Inferior parietal cortex (tissue), 1 donor: ENCODE measurements around the gene MED9.

Experiments
- DNase-seq: peaks from one replicate; pipeline ENCODE4 v3.0.0-alpha.2; 2016; ENCODE audit errors: extremely low spot score

Gene MED9

DNA sequence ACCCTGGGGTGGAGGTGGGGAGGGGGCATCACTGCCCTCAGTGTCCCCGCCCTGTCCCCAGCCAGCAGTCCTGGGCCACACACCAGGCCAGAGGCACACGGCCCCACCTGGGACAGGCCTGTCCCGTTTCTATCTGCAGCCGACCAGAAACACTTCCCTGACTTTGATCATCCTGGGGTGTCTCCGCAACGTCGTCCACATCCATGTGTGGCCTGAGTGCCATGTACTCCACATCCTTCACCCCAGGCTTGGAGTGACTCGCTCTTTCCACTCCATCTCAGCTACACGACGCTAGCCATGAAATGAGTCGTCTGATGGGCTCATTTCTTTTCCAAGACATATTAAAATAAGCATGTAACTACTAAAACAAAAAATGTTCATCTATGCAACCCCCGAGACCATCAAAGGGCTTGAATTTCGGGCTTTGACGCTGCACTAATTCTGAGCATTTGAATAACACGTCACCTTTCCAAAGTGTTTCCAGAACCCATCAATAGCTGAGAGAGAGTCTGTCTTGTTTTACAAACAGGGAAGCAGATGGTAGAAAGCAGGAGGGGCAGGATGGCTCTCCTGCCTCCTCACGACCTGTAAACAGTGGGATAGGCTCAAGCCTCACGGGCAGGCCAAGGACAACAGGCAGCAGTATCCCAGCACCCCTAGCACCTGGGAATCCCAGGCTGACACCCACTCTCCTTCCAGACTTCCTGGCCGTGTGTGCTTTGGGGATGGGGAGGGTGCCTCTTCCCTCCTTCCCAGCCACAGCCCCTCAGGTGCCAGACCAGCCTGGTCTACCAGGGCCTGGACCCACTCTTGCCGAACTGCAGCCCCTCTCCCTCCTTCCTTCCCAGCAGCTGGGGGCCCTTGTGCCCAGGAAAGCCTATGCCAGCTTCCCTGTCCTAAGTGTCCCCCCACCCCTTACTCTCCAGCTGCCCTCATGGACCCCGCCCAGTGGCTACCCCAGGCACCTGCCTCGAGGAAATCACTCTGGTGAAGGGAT is 39.4 kb downstream of the MED9 start:
- no peak for DNase-seq

DNA sequence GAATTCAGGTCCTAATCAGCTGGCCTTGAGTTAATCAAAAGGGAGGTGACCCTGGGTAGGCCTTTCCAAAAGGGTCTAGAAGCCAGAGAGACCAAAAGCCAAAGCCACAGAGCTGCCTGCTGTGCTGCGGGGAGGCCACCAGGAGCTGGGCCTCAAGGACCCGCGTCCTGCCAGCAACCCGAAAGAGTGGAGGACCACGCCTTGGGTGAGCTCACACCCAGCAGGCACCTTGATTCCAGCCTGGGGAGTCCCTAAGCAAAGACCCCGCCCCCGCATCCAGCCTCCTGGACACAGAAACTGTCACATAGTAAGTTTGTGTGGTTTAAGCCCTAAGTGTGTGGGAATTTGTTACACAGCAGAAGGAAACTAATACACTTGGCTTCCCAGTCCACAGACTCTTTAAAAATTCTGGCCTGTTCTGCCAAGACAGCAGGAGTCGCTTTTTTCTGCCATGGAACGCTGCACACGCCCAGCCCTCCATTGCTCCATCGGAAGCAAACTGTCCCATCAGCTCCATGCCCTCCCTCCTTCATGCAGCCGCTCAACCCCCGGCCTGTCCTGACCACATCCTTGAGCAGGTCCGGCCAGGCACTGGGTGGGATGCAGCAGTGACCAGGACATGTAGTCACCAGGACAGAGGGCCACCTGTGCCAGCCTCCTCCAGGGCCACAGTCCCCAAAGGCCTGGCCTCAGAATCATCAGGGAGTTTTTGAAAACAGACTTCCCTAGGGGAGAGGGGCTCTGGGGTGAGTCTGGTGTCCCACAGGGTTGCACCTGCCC is 40.3 kb downstream of the MED9 start:
- no peak for DNase-seq

DNA sequence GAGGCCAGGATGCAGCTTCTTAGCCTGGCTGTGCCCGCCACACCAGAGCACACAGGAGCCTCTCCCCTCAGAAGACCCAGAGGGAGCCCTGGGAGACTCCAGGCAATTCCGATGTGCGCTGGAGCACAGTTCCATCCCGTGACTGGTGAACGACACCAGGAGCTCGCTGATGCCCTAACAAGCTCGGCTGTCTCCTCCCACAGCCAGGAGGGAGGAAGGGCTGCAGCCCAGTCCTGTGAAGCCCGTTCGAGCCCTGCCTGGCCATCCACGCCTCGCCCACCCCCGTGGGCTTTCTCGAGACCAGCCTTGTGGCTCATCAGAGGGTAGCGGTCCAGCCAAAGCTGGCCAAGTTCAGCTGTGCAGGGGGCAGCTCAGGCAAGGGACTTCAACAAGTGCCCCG is 41.2 kb downstream of the MED9 start:
- DNase-seq = no peak

DNA sequence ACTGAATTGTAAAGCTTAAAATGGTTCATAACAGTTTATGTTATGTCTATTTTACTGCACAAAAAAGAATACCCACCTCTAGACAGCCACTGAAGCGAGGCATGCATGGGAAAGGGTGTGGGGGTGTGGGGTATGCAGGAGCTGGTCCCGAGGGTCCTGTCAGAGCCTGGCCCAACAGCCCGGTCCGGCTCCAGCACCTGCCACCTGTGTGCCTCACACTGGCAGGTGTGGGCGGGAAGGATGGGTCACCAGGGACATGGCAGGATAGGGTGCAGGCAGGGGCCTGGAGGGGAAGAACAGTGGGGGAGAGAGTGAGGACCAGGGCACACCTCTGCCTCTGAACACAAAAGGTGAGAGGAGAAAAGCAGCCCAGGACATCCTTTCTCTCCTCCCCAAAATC is 42.2 kb downstream of the MED9 start:
- no peak for DNase-seq

DNA sequence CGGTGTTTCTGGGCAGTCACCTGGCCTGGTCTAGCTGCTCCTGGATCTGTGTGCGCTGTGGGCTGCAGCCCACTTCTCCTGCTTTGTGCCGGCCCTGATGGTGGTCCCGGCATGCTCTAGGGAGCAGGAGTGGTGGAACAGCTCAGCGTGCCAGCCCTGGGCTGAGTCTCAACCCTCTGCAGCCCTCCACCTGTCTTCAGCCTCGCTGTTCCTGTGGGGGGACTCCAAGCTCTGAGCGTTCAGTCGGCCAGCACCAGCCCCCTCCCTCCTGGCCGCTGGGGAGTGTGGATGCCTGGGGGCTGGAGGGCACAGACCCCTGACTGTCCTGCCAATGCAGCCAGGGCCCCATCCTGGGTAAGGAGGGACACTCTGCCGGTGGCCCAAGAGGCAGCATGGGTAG is 43.1 kb downstream of the MED9 start:
- DNase-seq = no peak

- no peak for DNase-seq
These were observed 43.9 kb downstream of the MED9 start for GRCh38 chr17:17520599-17521232.

GRCh38 chr17:17523001-17523730 is 46.4 kb downstream of the MED9 start:
- DNase-seq = no peak

DNA sequence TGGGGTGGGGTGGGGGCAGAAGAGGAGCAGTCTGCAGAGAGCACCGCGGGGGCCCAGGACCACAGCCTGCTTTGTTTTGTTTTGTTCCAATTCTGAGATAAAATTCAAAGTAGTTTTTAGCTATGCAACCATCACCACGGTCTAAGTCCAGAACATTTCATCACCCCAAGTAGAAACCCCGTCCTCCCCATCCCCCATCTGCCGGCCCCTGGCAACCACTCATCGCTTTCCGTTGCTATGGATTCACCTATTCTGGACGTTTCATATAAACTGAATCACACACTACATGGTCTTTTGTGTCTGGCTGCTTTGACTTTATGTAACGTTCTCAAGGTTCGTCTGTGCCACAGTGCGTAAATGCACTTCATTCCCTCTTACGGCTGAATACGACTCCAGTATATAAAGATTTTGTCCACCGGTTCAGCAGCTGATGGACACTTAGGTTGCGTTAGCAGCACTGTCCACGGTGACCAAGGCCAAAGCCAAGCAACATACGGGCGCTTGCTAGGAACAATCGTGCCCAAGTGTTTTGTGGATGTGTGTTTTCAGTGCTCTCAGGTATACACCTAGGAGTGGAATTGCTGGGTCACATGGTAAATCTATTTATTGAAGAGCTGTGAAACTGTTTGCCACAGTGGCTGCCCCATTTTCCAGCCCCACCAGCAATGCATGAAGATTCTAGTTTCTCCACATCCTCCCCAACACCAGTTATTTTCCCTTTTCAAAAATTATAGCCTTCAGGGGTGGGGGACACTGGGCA is 47.1 kb downstream of the MED9 start:
- no peak for DNase-seq

DNA sequence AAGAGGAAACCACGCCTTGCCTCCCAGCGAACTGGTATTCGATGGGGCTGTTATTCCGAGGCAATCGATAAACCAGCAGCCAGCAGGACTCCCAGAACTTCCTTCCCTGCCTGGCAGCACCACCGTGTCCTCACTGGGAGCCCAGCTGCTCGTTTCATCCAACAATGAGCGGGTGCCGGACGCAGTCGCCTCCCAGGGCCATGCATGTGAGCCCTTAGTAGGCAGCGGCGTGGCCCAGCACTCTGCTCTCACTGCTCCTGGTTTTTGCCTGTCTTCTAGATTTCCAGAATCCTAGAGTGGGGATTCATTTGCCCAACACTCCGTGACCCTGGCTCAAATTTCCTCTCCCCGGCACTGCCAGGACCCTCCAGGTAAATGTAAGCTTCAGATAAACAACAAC is 48.5 kb downstream of the MED9 start:
- no peak for DNase-seq

- DNase-seq = no peak
These were observed 49.2 kb downstream of the MED9 start for GRCh38 chr17:17525956-17526355.

GRCh38 chr17:17526369-17526768 is 49.6 kb downstream of the MED9 start:
- no peak for DNase-seq

DNA sequence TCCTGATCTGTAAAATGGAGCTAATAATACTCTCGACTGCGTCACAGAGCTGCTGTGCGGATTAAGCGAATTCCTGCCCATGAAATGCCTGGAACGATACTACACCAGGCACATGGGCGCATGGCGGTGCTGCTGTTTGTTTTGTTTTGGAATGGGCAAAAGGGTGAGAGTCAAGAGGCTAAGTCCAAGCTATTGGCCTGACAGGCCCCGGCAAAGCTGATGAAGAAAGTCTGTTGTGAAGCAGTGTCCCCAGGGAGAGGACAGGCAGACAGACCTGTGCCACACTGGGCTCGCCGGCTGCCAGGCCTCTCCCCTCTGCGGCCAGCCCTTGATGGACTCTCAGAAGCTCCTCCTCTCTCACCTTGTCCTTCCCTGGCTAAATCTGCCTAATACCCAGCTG is 50.7 kb downstream of the MED9 start:
- no peak for DNase-seq

DNA sequence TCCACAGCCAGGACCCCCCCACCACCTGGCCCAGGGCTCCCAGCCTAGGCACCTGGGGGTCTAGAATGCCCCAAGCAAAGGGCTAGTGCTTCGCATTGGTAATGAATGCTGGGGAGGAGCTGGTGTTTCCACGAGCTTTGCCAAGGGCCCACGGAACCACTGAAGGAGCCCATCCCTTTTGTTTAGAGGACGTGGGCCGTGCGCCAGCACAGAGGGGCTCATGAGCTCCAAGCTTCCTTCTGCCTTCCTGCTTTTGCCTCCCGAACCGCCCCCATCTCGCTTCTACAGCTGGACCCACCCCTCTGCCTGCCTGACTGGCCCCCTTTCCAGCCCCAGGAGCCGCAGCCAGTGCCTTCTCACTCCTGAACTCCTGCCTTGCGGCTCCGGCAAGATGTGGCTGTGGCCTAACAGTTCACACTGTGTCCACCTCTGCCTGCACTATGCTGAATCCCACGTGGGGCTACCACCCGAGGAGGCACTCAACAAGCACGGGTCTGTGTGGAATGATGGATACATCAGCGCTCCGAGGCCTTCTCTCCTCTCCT is 51.2 kb downstream of the MED9 start:
- no peak for DNase-seq

DNA sequence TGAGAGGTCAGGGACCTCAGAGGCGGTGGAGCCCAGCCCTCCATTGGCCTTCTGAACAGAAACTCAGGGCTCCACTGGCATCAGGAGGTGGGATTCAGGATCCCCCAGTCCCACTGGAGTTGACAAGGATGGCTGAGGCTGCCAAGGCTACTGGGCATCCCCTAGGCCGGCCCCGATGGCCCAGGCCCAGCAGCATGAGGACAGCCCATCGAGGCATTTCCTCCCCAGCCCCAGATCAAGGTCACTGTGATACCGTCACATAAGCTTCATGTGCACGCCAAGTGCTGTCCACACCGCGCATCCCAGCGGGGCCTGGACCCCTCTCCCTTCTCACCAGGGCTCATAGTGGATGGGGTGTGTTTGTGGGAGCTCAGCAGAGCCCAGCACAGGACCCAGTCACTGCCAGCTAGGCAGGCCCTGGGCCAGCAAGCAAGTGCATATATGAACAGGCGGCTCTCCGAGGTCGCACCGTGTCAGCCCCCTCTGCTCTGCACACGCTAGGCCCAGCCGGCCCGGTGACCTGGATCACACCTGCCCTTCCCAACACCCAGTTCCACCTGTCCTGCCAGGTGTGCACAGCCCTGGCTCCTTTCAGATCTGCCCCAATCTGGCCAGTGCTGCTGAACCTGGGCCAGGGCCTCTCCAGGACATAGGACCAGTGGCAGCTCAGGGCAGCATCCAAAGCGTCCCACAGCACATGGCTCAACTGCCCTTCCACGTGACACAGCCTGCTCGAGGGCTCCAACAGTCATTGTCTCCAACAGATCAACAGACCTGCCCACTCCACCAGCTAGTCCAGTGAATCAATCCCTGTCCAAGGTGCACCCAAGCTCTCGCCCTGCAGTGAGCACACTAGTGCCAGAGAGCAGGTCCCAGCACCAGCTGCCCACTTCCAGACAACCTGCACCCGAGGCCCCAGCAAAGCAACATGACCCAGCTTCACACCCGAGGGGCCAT is 52.2 kb downstream of the MED9 start:
- no peak for DNase-seq

DNA sequence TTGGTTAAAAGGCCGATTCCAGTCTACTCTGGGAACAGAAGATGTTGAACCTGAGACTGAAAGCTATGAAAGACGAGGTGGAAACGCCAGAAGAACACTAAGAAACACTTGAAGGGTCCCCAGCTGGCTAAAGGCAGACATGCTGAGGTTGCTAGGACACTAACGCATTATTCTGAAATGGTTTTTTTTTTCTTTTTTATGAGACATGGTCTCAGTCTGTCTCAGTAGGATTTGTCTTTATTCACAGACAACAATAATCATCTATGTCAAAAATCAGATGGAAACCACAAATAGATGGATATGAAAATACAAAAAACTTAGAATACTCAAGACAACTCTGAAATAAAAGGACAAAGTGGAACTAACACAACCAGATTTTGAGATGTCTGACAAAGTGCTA is 54.4 kb downstream of the MED9 start:
- no peak for DNase-seq

DNA sequence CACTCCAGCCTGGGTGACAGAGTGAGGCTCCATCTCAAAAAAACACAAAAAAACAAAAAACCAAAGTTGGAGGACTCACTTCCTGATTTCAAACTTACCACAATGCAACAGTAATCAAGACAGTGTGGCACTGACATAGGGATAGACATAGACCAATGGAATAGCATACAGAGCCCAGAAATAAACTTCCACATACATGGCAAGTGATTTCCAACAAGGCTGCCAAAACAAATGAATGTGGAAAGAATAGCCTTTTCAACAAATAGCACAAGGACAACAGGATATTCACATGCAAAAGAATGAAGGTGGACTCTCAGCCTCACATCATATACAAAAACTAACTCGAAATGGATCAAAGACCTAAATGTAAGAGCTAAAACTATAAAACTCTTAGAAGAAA is 56.2 kb downstream of the MED9 start:
- no peak for DNase-seq

DNA sequence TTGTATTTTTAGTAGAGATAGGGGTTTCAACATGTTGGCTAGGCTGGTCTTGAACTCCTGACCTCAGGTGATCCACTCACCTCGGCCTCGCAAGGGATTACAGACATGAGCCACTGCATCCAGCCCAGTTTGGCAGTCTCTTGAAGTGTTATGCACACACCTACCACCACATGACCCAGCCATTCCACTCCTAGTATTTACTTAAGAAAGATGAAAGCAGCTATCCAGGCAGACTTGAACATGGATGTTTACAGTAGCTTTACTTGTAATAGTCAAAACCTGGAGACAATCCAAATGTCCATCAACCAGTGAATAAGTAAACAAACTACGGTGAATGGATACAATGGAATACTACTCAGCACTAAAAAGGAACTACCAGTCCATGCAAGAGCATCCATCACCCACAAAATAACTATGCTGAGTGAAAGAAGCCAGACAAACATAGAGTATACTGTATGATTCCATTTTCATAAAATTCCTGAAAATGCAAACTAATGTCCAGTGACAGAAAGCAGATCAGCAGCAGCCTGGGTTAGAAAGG is 57.2 kb downstream of the MED9 start:
- DNase-seq = no peak

- DNase-seq = peak; percentile 56
These were observed 59.2 kb downstream of the MED9 start for GRCh38 chr17:17535957-17536356.

DNA sequence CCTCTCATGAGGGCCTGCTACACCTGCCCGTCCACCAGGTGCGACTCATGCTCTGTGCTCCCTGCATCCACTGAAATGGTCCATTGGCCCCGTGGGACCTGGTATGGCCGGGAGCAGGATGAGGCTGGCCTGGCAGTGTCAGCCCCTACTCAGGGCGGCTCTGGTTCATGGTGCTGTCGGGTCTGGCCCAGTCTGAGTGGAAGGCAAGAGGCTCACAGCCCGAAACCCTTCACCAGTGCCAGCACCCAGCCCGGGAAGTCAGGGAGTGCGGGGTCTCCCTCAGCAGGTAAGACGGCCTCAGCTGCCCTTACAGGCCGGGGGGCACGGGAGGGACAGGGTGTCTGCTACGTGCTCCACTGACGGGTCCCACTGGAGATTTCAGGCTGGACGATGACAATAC is 59.9 kb downstream of the MED9 start:
- DNase-seq = no peak
